ENCODE results near the gene CSTF1.
A peak's percentile ranks its signal among the peaks of the same experiment; 100 is the strongest.
"Not testable (repeated sequence)": the region's sequence is repeated elsewhere in the genome, so short reads cannot be mapped to it uniquely, and the experiment has no call there.

Gene CSTF1

GRCh38 chr20:56371977-56372376 lies 20.5 kb upstream of the CSTF1 start:
- DNase-seq, result no peak

GRCh38 chr20:56372850-56373249 lies 19.6 kb upstream of the CSTF1 start:
- no peak for DNase-seq

DNA sequence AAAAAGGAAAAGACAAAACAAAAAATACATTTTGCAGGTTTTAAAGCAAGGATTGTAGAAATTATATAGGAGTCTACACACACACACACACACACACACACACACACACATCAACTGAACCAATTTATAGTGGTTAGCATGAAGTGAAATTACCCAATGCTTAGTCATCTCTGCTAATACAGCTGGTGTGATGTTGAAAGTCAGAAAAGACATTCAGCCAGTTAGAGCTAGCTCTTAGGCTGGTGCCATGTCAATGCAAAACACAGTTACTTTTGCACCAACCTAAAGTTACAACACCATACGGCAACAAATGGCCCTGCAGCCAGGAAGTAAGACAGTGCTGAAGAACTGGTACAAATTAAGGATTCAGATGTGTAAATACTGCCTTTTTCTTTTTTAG lies 18.5 kb upstream of the CSTF1 start:
- DNase-seq, result peak; percentile 98

DNA sequence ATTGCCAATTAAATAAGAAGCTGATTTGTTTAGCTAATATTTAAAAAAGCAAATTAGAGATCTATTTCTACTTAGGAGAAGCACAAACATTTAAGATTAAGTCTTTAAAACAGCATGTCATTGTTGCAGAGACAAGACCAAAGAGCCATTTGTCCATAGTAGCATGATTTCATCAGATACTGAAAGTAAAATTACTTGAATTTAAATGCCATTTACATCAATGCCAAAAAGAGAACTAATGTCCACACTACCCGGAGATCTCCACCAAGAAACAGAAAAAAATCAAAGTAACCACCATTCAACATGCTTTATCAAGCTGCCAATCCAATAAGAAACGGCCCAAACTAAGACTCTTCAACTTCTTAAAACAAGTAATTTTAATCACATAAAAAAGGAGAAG lies 16.1 kb upstream of the CSTF1 start:
- peak; percentile 77 for DNase-seq

DNA sequence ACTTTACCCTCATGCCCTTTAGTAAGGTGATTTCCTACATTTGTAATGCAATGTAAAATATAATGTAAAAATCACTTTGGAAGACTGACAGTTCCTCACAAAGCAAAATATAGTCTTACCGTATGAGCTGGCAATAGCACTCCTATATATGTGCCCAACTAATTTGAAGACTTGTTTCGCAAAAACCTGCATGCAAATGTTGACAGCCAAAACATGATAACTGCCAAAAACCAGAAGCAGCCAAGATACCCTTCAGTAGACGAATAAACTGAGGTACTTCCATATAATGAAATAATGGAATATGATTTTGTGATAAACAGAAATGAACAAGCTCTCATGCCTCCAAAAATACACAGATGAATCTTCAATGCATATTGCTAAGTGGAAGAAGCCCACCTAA lies 14.1 kb upstream of the CSTF1 start:
- no peak for DNase-seq

- no peak for DNase-seq
Observed at GRCh38 chr20:56380375-56380774, 12.1 kb upstream of the CSTF1 start.

DNA sequence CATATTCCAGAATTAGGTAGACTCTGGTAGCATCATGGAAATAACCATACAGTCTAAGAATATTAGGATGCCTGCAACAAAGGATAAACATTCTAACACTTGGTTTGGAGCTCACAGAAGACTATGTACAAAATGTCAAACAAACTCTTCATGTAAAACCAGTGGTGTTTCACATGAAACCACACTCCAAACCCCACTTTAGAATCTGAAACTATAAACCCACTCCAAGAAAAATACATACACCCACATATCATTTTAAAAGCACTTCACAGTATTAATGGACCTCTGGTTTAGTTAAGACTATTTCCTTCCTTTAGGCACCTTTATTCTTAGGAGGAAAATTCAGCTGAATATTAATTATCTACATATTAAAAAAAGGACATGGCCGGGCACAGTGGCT lies 10.9 kb upstream of the CSTF1 start:
- DNase-seq, result no peak

DNA sequence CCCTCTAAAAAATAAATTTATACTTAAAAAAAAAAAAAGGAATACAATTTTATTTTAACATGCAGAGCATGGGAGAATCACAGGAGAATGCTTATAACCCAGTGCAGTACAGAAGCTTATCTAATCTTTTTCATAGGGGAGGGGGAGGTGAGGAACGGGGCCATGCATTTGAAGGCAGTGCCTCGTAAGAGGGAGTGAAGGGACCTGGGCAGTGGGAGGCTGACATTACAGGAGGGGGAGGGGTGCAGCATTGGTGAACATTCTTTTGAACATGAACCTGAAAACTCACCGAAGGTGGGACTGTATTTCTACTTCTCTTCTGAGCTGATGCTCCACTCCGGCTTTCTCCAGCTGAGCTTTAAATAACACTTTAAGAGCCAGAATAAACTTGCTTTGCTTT lies 9.7 kb upstream of the CSTF1 start:
- no peak for DNase-seq

DNA sequence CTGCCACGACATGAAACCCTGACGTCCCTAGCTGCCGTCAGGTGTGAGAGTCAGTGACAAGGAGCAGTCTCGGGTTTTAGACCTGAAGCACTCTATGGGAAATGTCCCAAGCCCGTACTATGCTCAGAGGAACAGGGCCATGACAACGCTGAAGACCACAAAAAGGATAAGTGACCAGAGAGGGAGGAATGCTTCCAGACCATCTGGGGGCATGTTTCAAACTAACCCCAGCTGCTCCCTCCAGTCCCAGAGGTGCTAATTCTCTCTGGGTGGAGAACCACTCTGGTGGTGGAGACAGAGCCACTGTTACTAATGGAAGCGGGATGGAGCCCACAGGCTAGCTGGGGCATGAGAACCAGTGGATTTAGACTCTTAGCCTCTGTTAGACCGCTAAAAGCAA lies 9.1 kb upstream of the CSTF1 start:
- no peak for DNase-seq

DNA sequence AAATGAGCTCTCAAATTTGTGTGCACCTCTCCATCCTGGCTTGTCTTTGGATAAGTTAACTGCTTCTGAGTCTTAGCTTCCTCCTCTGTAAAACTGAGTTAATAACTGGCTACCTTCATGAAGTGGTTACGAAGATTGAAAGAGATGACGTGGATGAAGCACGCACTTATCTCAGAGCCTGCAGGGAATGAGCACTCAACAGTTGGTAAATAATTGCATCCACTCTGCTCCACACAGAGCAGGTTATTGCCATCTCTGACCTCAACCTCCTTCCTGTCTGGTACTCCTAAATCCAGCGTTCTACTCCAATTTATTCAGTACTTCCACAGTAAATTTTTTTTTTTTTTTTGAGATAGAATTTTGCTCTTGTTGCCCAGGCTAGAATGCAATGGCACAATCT lies 7.3 kb upstream of the CSTF1 start:
- DNase-seq, result no peak

DNA sequence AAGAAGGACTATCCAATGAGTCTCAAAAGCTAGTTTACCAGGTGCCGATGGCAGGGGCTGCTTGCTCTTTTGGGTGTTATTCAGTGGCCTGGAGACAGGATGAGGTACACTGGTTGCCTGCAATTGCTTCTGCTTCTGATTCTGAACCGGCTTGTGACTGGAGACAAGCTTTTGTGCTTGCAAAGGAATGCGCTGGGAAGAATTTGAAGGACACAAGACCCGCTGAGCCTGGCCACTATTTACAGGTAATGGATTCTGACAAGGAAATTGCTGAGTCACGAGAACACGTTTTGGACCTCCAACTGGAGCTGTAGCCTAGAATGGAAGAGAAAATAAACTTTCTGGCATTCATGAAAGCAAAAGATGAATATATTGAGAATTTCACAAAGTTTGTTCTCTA lies 6.2 kb upstream of the CSTF1 start:
- DNase-seq, result no peak

GRCh38 chr20:56388882-56389281 lies 3.6 kb upstream of the CSTF1 start:
- DNase-seq, result no peak

- DNase-seq, result no peak
Observed at GRCh38 chr20:56389807-56390206, 2.6 kb upstream of the CSTF1 start.

GRCh38 chr20:56390396-56390795 lies 2.0 kb upstream of the CSTF1 start:
- DNase-seq, result not testable (repeated sequence)

DNA sequence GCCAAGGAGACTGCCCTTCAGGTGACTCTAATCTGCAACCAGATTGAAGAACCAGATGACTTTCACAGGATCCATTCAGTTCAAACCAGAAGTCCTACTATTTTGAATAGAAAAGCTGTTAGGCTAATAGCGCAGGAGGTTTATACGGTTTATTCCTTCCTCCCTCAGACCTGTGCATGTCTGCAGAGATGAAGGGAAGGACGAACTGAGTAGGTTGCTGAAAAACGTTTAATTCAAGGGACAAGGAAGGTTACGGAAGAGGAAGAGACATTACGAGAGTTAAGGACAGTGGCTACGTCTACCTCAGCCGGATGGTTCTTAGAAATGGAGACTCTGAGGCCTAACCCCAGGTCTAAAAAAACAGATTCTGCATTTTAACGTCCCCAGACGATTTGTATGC lies 1.4 kb upstream of the CSTF1 start:
- DNase-seq, result no peak

GRCh38 chr20:56391596-56392131 lies 781 bp upstream of the CSTF1 start:
- DNase-seq, result no peak

- no peak for DNase-seq
Observed at GRCh38 chr20:56392881-56393482, 537 bp downstream of the CSTF1 start.

DNA sequence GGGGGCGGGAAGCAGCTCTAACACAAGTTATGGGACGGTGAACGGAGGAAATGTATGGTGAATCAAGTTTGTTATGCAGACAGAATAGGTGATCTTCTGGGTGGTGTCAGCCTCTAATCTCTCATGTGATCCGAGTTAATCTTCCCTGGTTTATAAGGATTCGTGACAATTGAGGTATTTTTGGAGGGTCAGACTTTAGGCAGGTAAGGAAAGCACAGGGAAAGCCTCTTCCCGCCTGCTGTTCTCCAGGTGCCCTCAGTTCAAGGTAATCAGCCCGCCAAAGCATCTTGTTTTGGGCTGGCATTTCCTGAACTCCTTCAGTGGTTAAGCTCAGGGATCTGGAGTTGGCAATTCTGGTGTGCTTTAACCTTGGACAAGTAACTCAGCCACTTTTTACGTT lies 1.2 kb downstream of the CSTF1 start:
- DNase-seq, result no peak

DNA sequence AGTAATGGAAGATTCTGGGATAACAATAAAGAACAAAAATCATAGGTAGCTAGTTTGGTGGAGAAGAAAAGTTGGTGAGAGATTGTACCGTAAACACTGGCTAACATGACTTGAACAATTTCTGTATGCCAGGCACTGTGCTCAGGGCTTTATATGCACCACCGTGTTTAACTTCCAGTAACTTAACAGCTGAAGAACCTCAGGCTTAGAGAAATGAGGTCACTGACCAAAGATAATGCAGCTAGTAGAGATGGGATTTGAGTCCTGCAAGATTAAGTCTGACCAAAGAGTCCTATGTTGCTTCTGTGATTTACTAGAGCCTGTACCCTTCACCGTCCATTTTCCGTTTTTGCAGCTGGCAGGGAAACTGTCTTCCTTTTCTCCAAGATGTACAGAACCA lies 2.7 kb downstream of the CSTF1 start:
- no peak for DNase-seq

GRCh38 chr20:56400001-56400640 lies 7.7 kb downstream of the CSTF1 start:
- DNase-seq, result peak; percentile 77

GRCh38 chr20:56403465-56403864 lies 11.0 kb downstream of the CSTF1 start:
- DNase-seq, result no peak

DNA sequence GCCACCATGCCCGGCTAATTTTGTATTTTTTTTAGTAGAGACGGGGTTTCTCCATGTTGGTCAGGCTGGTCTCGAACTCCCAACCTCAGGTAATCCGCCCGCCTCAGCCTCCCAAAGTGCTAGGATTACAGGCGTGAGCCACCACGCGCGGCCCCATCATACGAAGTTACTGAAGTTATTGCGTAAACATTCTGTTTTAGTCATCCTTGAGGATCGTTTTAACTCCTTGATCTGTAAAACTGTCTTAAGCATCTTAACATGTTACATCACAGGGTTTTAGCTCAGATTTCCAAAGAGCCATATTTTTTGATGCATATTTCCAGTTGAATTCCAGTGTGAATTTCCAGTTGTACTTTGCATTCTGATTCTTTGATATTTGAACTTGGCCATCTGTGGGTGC lies 12.9 kb downstream of the CSTF1 start:
- DNase-seq, result peak; percentile 19

DNA sequence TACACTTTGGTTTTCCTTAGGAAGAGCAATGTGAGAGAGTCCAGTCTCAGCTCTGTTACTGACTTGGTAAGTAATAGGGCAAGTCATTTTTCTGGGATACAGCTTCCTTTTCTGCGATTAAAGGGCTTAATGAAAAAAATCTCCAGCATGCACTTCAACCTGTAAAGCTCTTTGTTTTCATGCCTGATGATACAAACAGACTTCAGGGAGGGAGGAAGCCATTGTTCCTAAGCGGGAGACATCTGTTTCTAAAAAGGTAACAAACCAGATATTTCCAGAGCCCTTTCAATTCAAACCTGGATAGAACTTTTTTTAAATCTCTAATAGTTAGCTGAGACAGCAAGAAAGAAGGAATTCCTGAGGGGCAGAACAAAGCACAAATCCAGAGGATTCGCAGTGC lies 14.5 kb downstream of the CSTF1 start:
- no peak for DNase-seq

GRCh38 chr20:56409521-56409920 lies 17.1 kb downstream of the CSTF1 start:
- peak; percentile 90 for DNase-seq

GRCh38 chr20:56409956-56410355 lies 17.5 kb downstream of the CSTF1 start:
- no peak for DNase-seq
